Breast epithelium (tissue), 3 donors: ENCODE data around the gene NLRP6.
"Not testable (repeated sequence)": the region's sequence is repeated elsewhere in the genome, so short reads cannot be mapped to it uniquely, and the experiment has no call there.

ENCODE experiments used
- CTCF ChIP-seq, 3 donors: fragments of 450-650 bp; IDR thresholded peaks; one replicate each; pipeline ENCODE4 v1.5.1; 2016 to 2017; ENCODE audit warnings: antibody characterized with exemption in 3 of 3, mild to moderate bottlenecking in 3 of 3, moderate library complexity in 3 of 3
- POLR2AphosphoS5 ChIP-seq, 3 donors: sonication (generic); formaldehyde crosslinking; IDR thresholded peaks; one replicate each; pipeline ENCODE4 v1.6.1; 2017; ENCODE audit warnings: antibody characterized with exemption in 3 of 3

GRCh38 chr11:319888-320273 is 41.7 kb downstream of the NLRP6 start:
- TF ChIP-seq CTCF, POLR2AphosphoS5 (IDR thresholded peaks at IDR 0.05): not testable (repeated sequence)
